IMR-90 (cell line): ENCODE results near the gene MCL1. TPM values are rescaled to one million over a fixed set of nuclear protein-coding genes. Genes with fewer than 3 reads are reported as not detected.

Experiments used
- ATAC-seq: fragments of 200-7000 bp; cut with Tn5 transposase; 2 replicates; pipeline ENCODE4 v1.9.1; 2020; ENCODE audit warnings: low read depth, mild to moderate bottlenecking, moderate library complexity
- BruUV-seq: library from RNA; stranded (reverse); fragments of 400-500 nt; replicated peaks from 2 replicates; lab custom pipeline; 2021; lab: Mats Ljungman, UMichigan
- CTCF ChIA-PET: fragments of 300-600 bp; formaldehyde crosslinking; extraction: SDS; loops from one replicate; lab custom pipeline; 2021; ENCODE audit warnings: antibody characterized with exemption; lab: Yijun Ruan, JAX
- POLR2A ChIA-PET: fragments of 300-600 bp; sonication (Branson Sonifier 250); formaldehyde crosslinking; loops from one replicate; lab custom pipeline; 2022; ENCODE audit warnings: antibody characterized with exemption; ENCODE audit not compliant: unreplicated experiment; lab: Charles Lee
- DNase-seq: peaks from one replicate; pipeline ENCODE4 v3.0.0; 2013
- H2AFZ ChIP-seq: replicated peaks from 2 replicates; pipeline ENCODE3; 2013; ENCODE audit warnings: low read length, mild to moderate bottlenecking; ENCODE audit not compliant: poor library complexity
- H2AK5ac ChIP-seq: 2 replicates; pipeline ENCODE4 v1.6.1; 2013; ENCODE audit warnings: low read depth, low read length, inconsistent platforms
- H2AK9ac ChIP-seq: replicated peaks from 2 replicates; pipeline ENCODE3; 2013; ENCODE audit warnings: mild to moderate bottlenecking, low read depth, low read length, moderate library complexity; ENCODE audit not compliant: poor library complexity
- H2BK120ac ChIP-seq: 2 replicates; pipeline ENCODE4 v1.6.1; 2013; ENCODE audit warnings: low read depth, low read length, inconsistent platforms
- H2BK15ac ChIP-seq: 3 replicates; pipeline ENCODE4 v1.6.1; 2013; ENCODE audit warnings: low read depth, low read length, inconsistent platforms
- H2BK20ac ChIP-seq: 2 replicates; pipeline ENCODE4 v1.6.1; 2013; ENCODE audit warnings: low read depth, mild to moderate bottlenecking, inconsistent platforms, low read length, moderate library complexity
- H2BK5ac ChIP-seq: 2 replicates; pipeline ENCODE4 v1.6.1; 2013; ENCODE audit warnings: mild to moderate bottlenecking, low read depth, low read length, inconsistent platforms; ENCODE audit not compliant: poor library complexity, severe bottlenecking
- H3K14ac ChIP-seq: replicated peaks from 2 replicates; pipeline ENCODE4 v1.6.1; 2013; ENCODE audit warnings: low read depth, low read length, inconsistent platforms
- H3K18ac ChIP-seq: 2 replicates; pipeline ENCODE4 v1.6.1; 2013; ENCODE audit warnings: low read depth, low read length, control low read depth
- H3K23ac ChIP-seq: 2 replicates; pipeline ENCODE4 v1.6.1; 2013; ENCODE audit warnings: low read depth, low read length, inconsistent platforms
- H3K27ac ChIP-seq: 2 replicates; pipeline ENCODE4 v1.5.1; 2013; ENCODE audit warnings: mild to moderate bottlenecking, control low read depth, low read length; ENCODE audit not compliant: insufficient read depth
- H3K27me3 ChIP-seq: 2 replicates; pipeline ENCODE4 v1.6.1; 2013; ENCODE audit warnings: low read length; ENCODE audit not compliant: control insufficient read depth, insufficient read depth
- H3K36me3 ChIP-seq: 2 replicates; pipeline ENCODE4 v1.6.1; 2013; ENCODE audit warnings: low read length, mixed read lengths; ENCODE audit not compliant: control insufficient read depth, insufficient read depth
- H3K4ac ChIP-seq: 2 replicates; pipeline ENCODE4 v1.6.1; 2013; ENCODE audit warnings: low read depth, low read length, inconsistent platforms
- H3K4me1 ChIP-seq: 2 replicates; pipeline ENCODE4 v1.6.1; 2013; ENCODE audit warnings: low read length, mixed read lengths; ENCODE audit not compliant: control insufficient read depth, insufficient read depth
- H3K4me2 ChIP-seq: 2 replicates; pipeline ENCODE4 v1.6.1; 2013; ENCODE audit warnings: low read depth, mild to moderate bottlenecking, control low read depth, low read length, moderate library complexity
- H3K4me3 ChIP-seq: 2 replicates; pipeline ENCODE4 v1.5.1; 2013; ENCODE audit warnings: low read depth, mild to moderate bottlenecking, control low read depth, low read length, moderate library complexity; ENCODE audit not compliant: insufficient read depth
- H3K56ac ChIP-seq: 2 replicates; pipeline ENCODE4 v1.6.1; 2013; ENCODE audit warnings: low read length, inconsistent platforms; ENCODE audit not compliant: insufficient read depth; ENCODE audit errors: extremely low read depth
- H3K79me1 ChIP-seq, 2 experiments: 2 replicates each; pipeline ENCODE4 v1.6.1; 2013; ENCODE audit warnings: low read length in 2 of 2, inconsistent platforms in 1 of 2, low read depth in 1 of 2
- H3K9ac ChIP-seq: 2 replicates; pipeline ENCODE4 v1.6.1; 2013; ENCODE audit warnings: low read depth, low read length, control low read depth
- H3K9me1 ChIP-seq: 2 replicates; pipeline ENCODE4 v1.6.1; 2013; ENCODE audit warnings: low read length, inconsistent platforms; ENCODE audit not compliant: insufficient read depth
- H3K9me3 ChIP-seq: 2 replicates; pipeline ENCODE4 v1.6.1; 2013; ENCODE audit warnings: low read length; ENCODE audit not compliant: control insufficient read depth, insufficient read depth
- H4K20me1 ChIP-seq: 2 replicates; pipeline ENCODE4 v1.6.1; 2013; ENCODE audit warnings: low read length, inconsistent platforms; ENCODE audit not compliant: insufficient read depth
- H4K5ac ChIP-seq: 2 replicates; pipeline ENCODE4 v1.6.1; 2013; ENCODE audit warnings: mild to moderate bottlenecking, low read depth, low read length, control low read depth
- H4K8ac ChIP-seq, 2 experiments: 2 replicates each; pipeline ENCODE4 v1.6.1; 2013; ENCODE audit warnings: low read depth in 2 of 2, low read length in 2 of 2, control low read depth in 1 of 2, inconsistent platforms in 1 of 2
- H4K91ac ChIP-seq: 2 replicates; pipeline ENCODE4 v1.6.1; 2013; ENCODE audit warnings: low read depth, low read length, inconsistent platforms; ENCODE audit not compliant: insufficient read depth
- BHLHE40 ChIP-seq: fragments of 150-350 bp; IDR thresholded peaks from 2 replicates; pipeline ENCODE4 v1.6.1; 2016; ENCODE audit warnings: mild to moderate bottlenecking, low read depth, low read length
- WGBS, 2 experiments: methylation state at CpG; one replicate each; pipeline versions ENCODE4 v1.1.5 to v1.1.7; 2013; ENCODE audit warnings: missing lambda C conversion rate in 2 of 2; ENCODE audit not compliant: insufficient read length in 1 of 2; ENCODE audit errors: extremely low coverage in 2 of 2; 5-methylcytosine and 5-hydroxymethylcytosine counted together
- dilution Hi-C: fragments of 300-500 bp; cut with HindIII; formaldehyde crosslinking; loops from one replicate; pipeline ENCODE4 v1.14.3; 2018; ENCODE audit warnings: low sequenced_read_pairs; ENCODE audit not compliant: unreplicated experiment
- in situ Hi-C: fragments of 300-500 bp; cut with MboI; formaldehyde crosslinking; loops from 3 replicates; pipeline ENCODE4 v1.14.3; 2019; ENCODE audit warnings: low sequenced_read_pairs, inconsistent platforms, mixed read lengths
- intact Hi-C: fragments of 100-400 bp; cut with micrococcal nuclease; formaldehyde crosslinking; loops from 2 replicates; pipeline ENCODE4 v1.10.0; 2022
- polyA plus RNA-seq, 3 experiments: library from polyadenylated mRNA; depleted of rRNA; stranded (reverse); fragments of >200 nt; gene quantifications; 2 replicates each; pipeline ENCODE4 v1.2.3, GENCODE V29; 2012; ENCODE audit warnings: low replicate concordance in 1 of 3
- total RNA-seq: library from RNA; depleted of rRNA; stranded (reverse); fragments of >200 nt; gene quantifications from 2 replicates; pipeline ENCODE4 v1.2.3, GENCODE V29; 2012
- TF ChIP-seq, protein P1 (sequence below): fragments of 150-350 bp; IDR thresholded peaks from 2 replicates; pipeline ENCODE4 v1.6.1; 2017; ENCODE audit warnings: mild to moderate bottlenecking, antibody characterized with exemption, low read length, low read depth
- TF ChIP-seq, protein P2 (sequence below): fragments of 150-350 bp; IDR thresholded peaks from 2 replicates; pipeline ENCODE4 v1.6.1; 2016; ENCODE audit warnings: low read depth, mild to moderate bottlenecking, low read length, moderate library complexity, borderline replicate concordance

Gene MCL1
- total and polyA plus RNA-seq, 2 of the 4 experiments (the other 2 are of a cell fraction), result 79.5 to 142 TPM

DNA sequence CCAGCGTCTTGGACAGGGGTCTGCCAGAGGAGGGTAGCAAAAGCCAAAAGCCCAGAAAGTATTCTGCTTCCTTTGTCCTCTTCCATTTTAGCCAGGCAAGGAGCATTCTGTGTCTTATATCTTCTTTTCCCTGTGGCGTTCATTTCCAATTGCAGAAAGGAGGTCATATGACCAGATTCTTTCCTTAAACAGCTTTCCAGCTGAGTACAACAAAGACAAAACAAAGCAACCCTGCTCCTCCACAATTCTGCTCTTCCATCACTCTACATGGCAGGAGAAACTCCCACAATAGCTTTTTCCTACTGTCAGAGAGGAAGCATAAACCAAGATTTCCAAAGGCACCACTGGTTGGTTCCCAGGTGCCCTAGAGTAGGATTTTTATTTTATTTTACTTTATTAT, 30.3 kb upstream of the MCL1 start:
- in situ Hi-C loops (loop anchor here (5.0 kb wide), 1 partner anchor 32 kb away; the partner anchor contains the start of gene MCL1), dilution Hi-C loops (no loop called here), intact Hi-C loops (loop anchor here (2.0 kb wide), 1 partner anchor 31 kb away; the partner anchor contains the start of gene MCL1)
- Histone ChIP-seq H3K4ac (peak overlapping the region; percentile 63; the same call in 1 of the 2 replicates), H3K4me3 (no peak overlapping the region), H2AFZ (no peak overlapping the region), H2BK20ac (peak overlapping the region; percentile 44), H4K5ac (peak overlapping the region; percentile 99), H2AK5ac (peak overlapping the region; percentile 24), H3K36me3 (peaks cover 2% of the 10 kb centered on the region; the same call in 1 of the 2 replicates), H2BK5ac (peak overlapping the region; percentile 65), H4K8ac (peak overlapping the region; percentile 56 to 81; a peak in 3 of 4 replicates), H3K4me2 (peak overlapping the region; percentile 75), H3K23ac (peak overlapping the region; percentile 66; the same call in 1 of the 2 replicates), H3K56ac (no peak overlapping the region), H3K79me1 (peaks cover 6 to 52% of the 10 kb centered on the region in 2 experiments; a peak in 3 of 4 replicates), H2BK120ac (peak overlapping the region; percentile 67), H4K91ac (peak overlapping the region; percentile 36), H3K27me3 (no peaks in the 10 kb centered on the region), H3K27ac (peak overlapping the region; percentile 96), H3K4me1 (peaks cover 16% of the 10 kb centered on the region), H3K9me3 (no peaks in the 10 kb centered on the region), H4K20me1 (peaks cover 3% of the 10 kb centered on the region; the same call in 1 of the 2 replicates), H2BK15ac (peak overlapping the region; percentile 59; the same call in 2 of the 3 replicates), H3K18ac (peak overlapping the region; percentile 97), H3K9ac (peak overlapping the region; percentile 78; the same call in 1 of the 2 replicates), H2AK9ac (no peak overlapping the region), H3K9me1 (no peaks in the 10 kb centered on the region), H3K14ac (peak overlapping the region; percentile 79)
- DNase-seq, result peak; percentile 30
- ATAC-seq, result no peak
- BruUV-seq, result no TSS peak
- TF ChIP-seq, protein P1, sequence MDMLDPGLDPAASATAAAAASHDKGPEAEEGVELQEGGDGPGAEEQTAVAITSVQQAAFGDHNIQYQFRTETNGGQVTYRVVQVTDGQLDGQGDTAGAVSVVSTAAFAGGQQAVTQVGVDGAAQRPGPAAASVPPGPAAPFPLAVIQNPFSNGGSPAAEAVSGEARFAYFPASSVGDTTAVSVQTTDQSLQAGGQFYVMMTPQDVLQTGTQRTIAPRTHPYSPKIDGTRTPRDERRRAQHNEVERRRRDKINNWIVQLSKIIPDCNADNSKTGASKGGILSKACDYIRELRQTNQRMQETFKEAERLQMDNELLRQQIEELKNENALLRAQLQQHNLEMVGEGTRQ, result peak; percentile 37; the same call in 1 of the 2 replicates
- TF ChIP-seq BHLHE40, result no peak
- TF ChIP-seq, protein P2, sequence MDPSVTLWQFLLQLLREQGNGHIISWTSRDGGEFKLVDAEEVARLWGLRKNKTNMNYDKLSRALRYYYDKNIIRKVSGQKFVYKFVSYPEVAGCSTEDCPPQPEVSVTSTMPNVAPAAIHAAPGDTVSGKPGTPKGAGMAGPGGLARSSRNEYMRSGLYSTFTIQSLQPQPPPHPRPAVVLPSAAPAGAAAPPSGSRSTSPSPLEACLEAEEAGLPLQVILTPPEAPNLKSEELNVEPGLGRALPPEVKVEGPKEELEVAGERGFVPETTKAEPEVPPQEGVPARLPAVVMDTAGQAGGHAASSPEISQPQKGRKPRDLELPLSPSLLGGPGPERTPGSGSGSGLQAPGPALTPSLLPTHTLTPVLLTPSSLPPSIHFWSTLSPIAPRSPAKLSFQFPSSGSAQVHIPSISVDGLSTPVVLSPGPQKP, result no peak
- ChIA-PET CTCF (interaction anchor here (0.6 to 1.0 kb wide), 2 partner anchors 49 to 147 kb away, joined by 3 to 4 read pairs; no protein-coding TSS in a partner anchor), POLR2A (interaction anchor here (0.6 to 0.9 kb wide), 2 partner anchors 39 to 42 kb away, joined by 3 to 6 read pairs; no protein-coding TSS in a partner anchor)
- WGBS, 2 experiments, result 61% methylated on average over 2 of the region's 2 CpGs; no CpG with 5 or more reads in 1 of the 2 experiments
